Activated CD4-positive, alpha-beta T cell treated with anti-CD3 and anti-CD28 coated beads for 36 hours (primary cell): ENCODE measurements around the gene AGFG1. TPM values are rescaled to one million over a fixed set of nuclear protein-coding genes. Genes with fewer than 3 reads are reported as not detected.
"Not testable (repeated sequence)": the region's sequence is repeated elsewhere in the genome, so short reads cannot be mapped to it uniquely, and the experiment has no call there.

Source experiments
- ATAC-seq: fragments of 200-7000 bp; cut with Tn5 transposase; one replicate; pipeline ENCODE4 v1.10.0; 2021; ENCODE audit warnings: mild to moderate bottlenecking, moderate library complexity
- CTCF ChIA-PET: fragments of 350-600 bp; sonication (Branson Sonifier 250); formaldehyde crosslinking; loops from one replicate; lab custom pipeline; 2021; ENCODE audit warnings: antibody characterized with exemption; lab: Charles Lee
- POLR2A ChIA-PET: fragments of 350-600 bp; sonication (Branson Sonifier 250); formaldehyde crosslinking; loops from one replicate; lab custom pipeline; 2021; ENCODE audit warnings: antibody characterized with exemption, inconsistent platforms; lab: Charles Lee
- DNase-seq: peaks from one replicate; pipeline ENCODE4 v3.0.0-alpha.2; 2020
- H3K27ac Mint-ChIP-seq: one replicate; pipeline ENCODE4 v1.8.0; 2021; ENCODE audit warnings: mixed read lengths
- H3K27me3 Mint-ChIP-seq: one replicate; pipeline ENCODE4 v1.8.0; 2021; ENCODE audit warnings: mixed read lengths
- H3K36me3 Mint-ChIP-seq: one replicate; pipeline ENCODE4 v1.8.0; 2021; ENCODE audit warnings: low read depth, mixed read lengths
- H3K4me1 Mint-ChIP-seq: one replicate; pipeline ENCODE4 v1.8.0; 2021; ENCODE audit warnings: mixed read lengths
- H3K4me3 Mint-ChIP-seq: one replicate; pipeline ENCODE4 v1.8.0; 2021; ENCODE audit warnings: mild to moderate bottlenecking, moderate library complexity, mixed read lengths
- H3K9me3 Mint-ChIP-seq: one replicate; pipeline ENCODE4 v1.8.0; 2021; ENCODE audit warnings: low read depth, mixed read lengths
- intact Hi-C, 2 experiments: fragments of 100-400 bp; cut with DNase I in 1 of 2; cut with micrococcal nuclease in 1 of 2; formaldehyde crosslinking; loops; one replicate each; pipeline versions ENCODE4 v1.14.2 to v1.15.1; 2022 to 2024; cut with DNase I, micrococcal nuclease
- total RNA-seq, 2 experiments: library from RNA; stranded (reverse); gene quantifications; one replicate each; pipeline ENCODE4 v1.2.3, GENCODE V29; 2021

The AGFG1 gene
- total RNA-seq, 2 experiments from 2014 or later = 158 to 214 TPM

DNA sequence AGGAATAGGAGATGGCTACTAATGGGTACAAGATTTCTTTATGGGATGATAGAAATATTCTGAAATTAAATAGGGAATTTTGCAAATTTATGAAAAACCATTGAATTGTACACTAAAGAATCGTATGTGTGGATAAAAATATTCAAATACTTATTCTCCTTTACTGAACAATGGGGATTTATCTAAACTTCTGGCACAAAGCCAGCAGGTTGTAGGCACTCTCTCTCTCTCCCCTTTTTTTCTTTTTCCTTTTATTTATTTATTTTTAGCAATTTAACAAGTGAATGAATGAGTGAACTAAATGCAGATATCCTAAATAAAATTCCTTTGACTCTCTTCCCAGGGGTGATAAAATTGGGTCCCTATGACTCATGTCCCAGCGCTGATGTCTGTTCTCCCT is 104.9 kb downstream of the AGFG1 start:
- POLR2A ChIA-PET = no interaction called here
- Mint-ChIP-seq H3K4me1 (no peaks in the 10 kb centered on the region), H3K27ac (no peak overlapping the region), H3K9me3 (no peaks in the 10 kb centered on the region), H3K27me3 (peaks cover 15% of the 10 kb centered on the region), H3K36me3 (no peaks in the 10 kb centered on the region), H3K4me3 (no peak overlapping the region)
- CTCF ChIA-PET = interaction anchor here (1.0 kb wide), 1 partner anchor 30 kb away, joined by 3 read pairs; no protein-coding TSS in a partner anchor
- ATAC-seq = no peak
- intact Hi-C loops = loop anchor here in 1 of 2 experiments (5.0 kb wide), 1 partner anchor 170 kb away; no protein-coding TSS in a partner anchor
- DNase-seq = no peak

DNA sequence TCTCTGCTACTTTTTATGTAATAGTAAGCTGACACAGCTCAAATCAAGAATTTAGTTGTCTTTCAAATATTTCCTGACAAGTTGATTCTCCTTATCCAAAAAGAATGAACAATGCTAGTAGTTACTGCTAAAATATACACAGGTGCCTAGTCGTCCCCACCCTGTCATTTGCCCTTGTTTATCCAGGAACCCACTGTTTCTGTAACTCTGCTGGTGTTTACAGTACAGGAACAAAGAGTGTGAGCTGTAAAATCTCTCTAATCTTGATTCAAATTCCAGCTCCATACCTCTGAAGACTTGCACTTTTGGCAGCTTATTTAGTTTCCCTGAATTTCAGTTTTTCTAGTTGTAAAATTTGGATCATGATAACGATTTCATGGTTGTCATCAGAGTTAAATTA is 105.6 kb downstream of the AGFG1 start:
- no peak for DNase-seq
- H3K4me1 Mint-ChIP-seq = no peaks in the 10 kb centered on the region
- no peak for ATAC-seq
- ChIA-PET CTCF (interaction anchor here (1.0 kb wide), 1 partner anchor 31 kb away, joined by 3 read pairs; no protein-coding TSS in a partner anchor), POLR2A (no interaction called here)
- intact Hi-C loops = loop anchor here in 1 of 2 experiments (5.0 kb wide), 1 partner anchor 170 kb away; no protein-coding TSS in a partner anchor
- H3K9me3 Mint-ChIP-seq = peaks cover 7% of the 10 kb centered on the region
- peaks cover 22% of the 10 kb centered on the region for H3K27me3 Mint-ChIP-seq
- H3K4me3 Mint-ChIP-seq = no peak overlapping the region
- peaks cover 2% of the 10 kb centered on the region for H3K36me3 Mint-ChIP-seq
- H3K27ac Mint-ChIP-seq = no peak overlapping the region

DNA sequence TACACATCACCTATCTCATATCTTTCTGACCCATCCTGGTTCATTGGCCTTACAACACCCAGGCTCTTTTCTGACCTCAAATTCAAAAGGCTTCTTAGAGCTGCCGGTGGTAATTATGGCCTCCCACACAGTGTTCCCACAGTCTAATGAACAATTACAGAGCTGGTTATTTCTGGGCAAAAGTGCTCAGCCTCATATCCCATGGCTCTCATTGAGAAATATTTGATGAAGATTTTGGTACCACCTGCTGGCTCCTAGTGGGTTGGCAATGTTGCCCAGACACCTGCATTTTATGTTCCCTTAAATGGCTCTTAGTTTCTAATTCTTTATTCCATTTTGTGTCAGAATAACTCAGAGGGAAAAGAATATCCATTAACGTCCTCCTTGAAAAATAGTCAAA is 106.7 kb downstream of the AGFG1 start:
- ChIA-PET CTCF (no interaction called here), POLR2A (no interaction called here)
- Mint-ChIP-seq H3K9me3 (peaks cover 11% of the 10 kb centered on the region), H3K36me3 (peaks cover 6% of the 10 kb centered on the region), H3K27me3 (peaks cover 22% of the 10 kb centered on the region), H3K4me3 (no peak overlapping the region), H3K4me1 (no peaks in the 10 kb centered on the region), H3K27ac (no peak overlapping the region)
- ATAC-seq (no peak), DNase-seq (no peak)
- intact Hi-C loops = loop anchor here in 1 of 2 experiments (5.0 kb wide), 1 partner anchor 171 kb away; no protein-coding TSS in a partner anchor

DNA sequence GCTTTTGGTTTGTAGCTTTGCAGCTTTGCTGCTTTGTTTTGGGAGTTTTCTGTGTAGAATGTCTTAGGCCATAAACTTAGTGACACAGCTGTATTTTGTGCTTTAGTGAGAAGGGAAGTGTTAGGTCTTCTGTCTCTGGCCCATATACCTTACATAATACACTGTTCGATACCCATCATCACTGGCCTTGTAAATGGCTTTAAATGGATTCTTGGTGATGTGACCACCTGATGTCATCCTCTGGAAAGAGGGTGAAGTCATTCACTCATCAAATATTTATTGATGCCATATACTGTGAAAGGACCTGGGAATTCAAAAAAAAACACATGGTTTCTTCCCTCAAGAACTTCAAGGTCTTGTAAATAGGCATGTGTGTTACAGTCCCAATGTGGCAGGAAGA is 107.8 kb downstream of the AGFG1 start:
- H3K9me3 Mint-ChIP-seq = peaks cover 13% of the 10 kb centered on the region
- H3K4me3 Mint-ChIP-seq = no peak overlapping the region
- ChIA-PET POLR2A (no interaction called here), CTCF (interaction anchor here (0.6 to 1.7 kb wide), 3 partner anchors 9 to 1995 kb away, joined by 3 to 4 read pairs (median 3); no protein-coding TSS in a partner anchor)
- peaks cover 6% of the 10 kb centered on the region for H3K36me3 Mint-ChIP-seq
- intact Hi-C loops = loop anchor here in 1 of 2 experiments (5.0 kb wide), 1 partner anchor 172 kb away; no protein-coding TSS in a partner anchor
- no peak overlapping the region for H3K27ac Mint-ChIP-seq
- H3K27me3 Mint-ChIP-seq = peaks cover 22% of the 10 kb centered on the region
- ATAC-seq = no peak
- no peaks in the 10 kb centered on the region for H3K4me1 Mint-ChIP-seq
- DNase-seq = no peak

DNA sequence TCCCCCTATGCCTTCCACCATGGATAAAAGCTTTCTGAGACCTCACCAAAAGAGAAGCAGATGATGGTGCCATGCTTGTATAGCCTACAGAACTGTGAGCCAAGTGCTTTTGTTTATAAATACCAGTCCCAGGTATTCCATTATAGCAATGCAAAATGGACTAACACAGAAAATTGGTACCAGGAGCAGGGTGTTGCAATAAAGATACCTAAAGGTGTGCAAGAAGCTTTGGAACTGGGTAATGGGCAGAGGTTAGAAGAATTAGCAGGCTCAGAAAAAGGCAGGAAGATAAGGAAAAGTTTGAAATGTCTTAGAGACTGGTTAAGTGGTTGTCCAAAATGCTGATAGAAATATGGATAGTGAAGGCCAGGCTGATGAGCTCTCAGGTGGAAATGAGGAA is 110.4 kb downstream of the AGFG1 start:
- intact Hi-C loops = no loop called here
- H3K4me1 Mint-ChIP-seq = no peaks in the 10 kb centered on the region
- ChIA-PET CTCF (interaction anchor here (1.6 kb wide), 1 partner anchor 15 kb away, joined by 5 read pairs; no protein-coding TSS in a partner anchor), POLR2A (no interaction called here)
- DNase-seq (no peak), ATAC-seq (no peak)
- no peak overlapping the region for H3K4me3 Mint-ChIP-seq
- peaks cover 6% of the 10 kb centered on the region for H3K36me3 Mint-ChIP-seq
- H3K27ac Mint-ChIP-seq = no peak overlapping the region
- peaks cover 13% of the 10 kb centered on the region for H3K9me3 Mint-ChIP-seq
- peaks cover 17% of the 10 kb centered on the region for H3K27me3 Mint-ChIP-seq

DNA sequence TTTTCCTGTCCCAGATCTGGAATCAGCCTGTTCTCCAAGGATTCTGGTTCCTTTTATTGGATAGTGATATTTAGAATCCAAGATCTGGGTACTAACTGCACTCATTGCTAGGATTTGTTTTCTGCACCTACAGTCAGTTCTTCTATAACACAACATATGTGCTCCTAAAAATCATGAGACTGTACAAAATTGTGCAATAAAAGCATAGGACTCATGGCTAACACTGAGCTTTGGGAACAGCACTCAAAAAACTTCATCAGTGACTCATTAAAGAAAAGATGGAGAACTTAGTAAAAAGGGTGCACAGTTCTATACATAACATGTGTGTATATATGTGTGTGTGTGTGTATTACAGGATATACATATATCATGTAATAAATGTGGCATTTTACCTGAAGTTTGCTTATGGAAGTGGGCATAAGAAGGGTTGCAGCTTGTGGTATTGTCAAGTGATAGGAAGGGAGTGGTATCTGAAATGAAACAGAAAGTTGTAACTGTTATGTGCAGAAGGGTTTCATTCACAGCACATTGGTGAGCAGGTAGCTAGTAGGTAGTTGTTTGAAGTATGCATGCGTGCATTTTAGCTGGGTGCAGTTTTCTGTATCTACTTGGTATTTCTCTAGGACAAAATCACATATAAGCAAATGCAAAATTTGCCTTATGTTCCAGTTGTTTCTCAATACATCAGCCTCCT is 120.9 kb downstream of the AGFG1 start:
- ChIA-PET CTCF (no interaction called here), POLR2A (no interaction called here)
- DNase-seq = no peak
- Mint-ChIP-seq H3K9me3 (peaks cover 4% of the 10 kb centered on the region), H3K36me3 (no peaks in the 10 kb centered on the region), H3K4me1 (peaks cover 3% of the 10 kb centered on the region), H3K27me3 (peaks cover 31% of the 10 kb centered on the region), H3K27ac (no peak overlapping the region), H3K4me3 (no peak overlapping the region)
- intact Hi-C loops = no loop called here
- no peak for ATAC-seq

DNA sequence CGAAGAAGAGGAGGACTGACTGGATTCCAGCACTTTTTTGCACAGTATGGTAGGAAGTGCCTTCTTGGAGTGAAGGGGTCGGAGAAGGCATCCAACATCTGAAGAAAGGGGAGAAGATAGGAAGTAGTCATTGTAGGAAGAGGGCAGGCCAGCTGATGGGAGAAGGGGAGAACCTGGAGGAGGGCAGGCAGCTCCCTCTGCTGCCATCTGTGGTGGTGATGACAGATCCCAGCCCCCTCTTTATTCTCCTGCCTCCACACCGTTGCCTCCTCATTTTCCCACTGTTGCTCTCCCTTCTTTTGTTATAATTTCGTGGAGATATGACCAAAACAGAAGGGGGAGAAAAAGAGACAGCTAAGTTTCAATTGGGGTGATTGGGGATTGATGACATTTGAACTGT is 123.8 kb downstream of the AGFG1 start:
- ChIA-PET CTCF (no interaction called here), POLR2A (no interaction called here)
- Mint-ChIP-seq H3K9me3 (no peaks in the 10 kb centered on the region), H3K27ac (no peak overlapping the region), H3K36me3 (no peaks in the 10 kb centered on the region), H3K4me3 (no peak overlapping the region), H3K27me3 (peaks cover 19% of the 10 kb centered on the region), H3K4me1 (peaks cover 3% of the 10 kb centered on the region)
- no peak for DNase-seq
- ATAC-seq = no peak
- intact Hi-C loops = no loop called here

DNA sequence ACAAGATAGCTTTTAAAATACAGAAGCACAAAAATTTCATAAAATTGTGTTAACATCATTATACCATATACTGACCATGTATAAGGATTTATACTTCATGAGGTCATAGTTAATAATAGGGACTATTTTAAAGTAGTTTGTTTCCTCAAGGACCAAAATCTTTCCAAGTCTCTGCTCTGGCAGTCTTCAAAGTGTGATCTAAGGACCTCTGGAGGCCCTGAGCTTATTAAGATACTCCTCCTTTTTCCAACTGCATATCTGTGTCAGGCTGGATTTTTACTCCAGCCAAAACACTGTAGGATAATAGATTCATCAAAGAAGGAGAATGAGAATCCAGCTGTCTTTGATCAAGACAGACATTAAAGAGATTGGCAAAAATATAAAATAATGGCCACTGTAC is 125.1 kb downstream of the AGFG1 start:
- H3K27ac Mint-ChIP-seq = no peak overlapping the region
- DNase-seq (no peak), ATAC-seq (no peak)
- H3K4me3 Mint-ChIP-seq = no peak overlapping the region
- peaks cover 3% of the 10 kb centered on the region for H3K4me1 Mint-ChIP-seq
- no peaks in the 10 kb centered on the region for H3K36me3 Mint-ChIP-seq
- H3K27me3 Mint-ChIP-seq = peaks cover 20% of the 10 kb centered on the region
- ChIA-PET CTCF (no interaction called here), POLR2A (no interaction called here)
- H3K9me3 Mint-ChIP-seq = no peaks in the 10 kb centered on the region
- intact Hi-C loops = no loop called here

DNA sequence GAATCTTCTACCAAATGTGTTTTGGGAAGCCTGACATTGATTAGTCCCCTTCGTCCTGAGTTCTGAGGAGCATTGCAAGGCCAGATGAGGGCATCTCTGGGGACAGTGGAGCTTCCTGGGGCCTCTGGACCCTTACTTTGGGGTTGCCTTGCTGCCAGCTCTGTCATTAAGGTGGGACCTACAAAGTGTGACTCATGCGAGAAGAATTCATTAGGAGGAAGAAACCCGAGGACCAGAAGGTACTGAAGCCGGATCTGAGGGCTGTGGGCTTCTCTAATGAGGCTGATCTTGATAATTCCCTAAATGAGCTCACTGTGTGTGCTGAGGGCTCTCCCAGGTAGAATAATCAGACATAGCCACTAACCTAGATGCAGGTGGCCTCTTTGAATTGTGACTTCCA is 126.0 kb downstream of the AGFG1 start:
- no peak for DNase-seq
- no peak overlapping the region for H3K4me3 Mint-ChIP-seq
- CTCF ChIA-PET = interaction anchor here (1.0 kb wide), 1 partner anchor 52 kb away, joined by 3 read pairs; no protein-coding TSS in a partner anchor
- H3K36me3 Mint-ChIP-seq = no peaks in the 10 kb centered on the region
- no peak for ATAC-seq
- no peak overlapping the region for H3K27ac Mint-ChIP-seq
- POLR2A ChIA-PET = no interaction called here
- intact Hi-C loops = no loop called here
- peaks cover 1% of the 10 kb centered on the region for H3K4me1 Mint-ChIP-seq
- peaks cover 17% of the 10 kb centered on the region for H3K27me3 Mint-ChIP-seq
- no peaks in the 10 kb centered on the region for H3K9me3 Mint-ChIP-seq

DNA sequence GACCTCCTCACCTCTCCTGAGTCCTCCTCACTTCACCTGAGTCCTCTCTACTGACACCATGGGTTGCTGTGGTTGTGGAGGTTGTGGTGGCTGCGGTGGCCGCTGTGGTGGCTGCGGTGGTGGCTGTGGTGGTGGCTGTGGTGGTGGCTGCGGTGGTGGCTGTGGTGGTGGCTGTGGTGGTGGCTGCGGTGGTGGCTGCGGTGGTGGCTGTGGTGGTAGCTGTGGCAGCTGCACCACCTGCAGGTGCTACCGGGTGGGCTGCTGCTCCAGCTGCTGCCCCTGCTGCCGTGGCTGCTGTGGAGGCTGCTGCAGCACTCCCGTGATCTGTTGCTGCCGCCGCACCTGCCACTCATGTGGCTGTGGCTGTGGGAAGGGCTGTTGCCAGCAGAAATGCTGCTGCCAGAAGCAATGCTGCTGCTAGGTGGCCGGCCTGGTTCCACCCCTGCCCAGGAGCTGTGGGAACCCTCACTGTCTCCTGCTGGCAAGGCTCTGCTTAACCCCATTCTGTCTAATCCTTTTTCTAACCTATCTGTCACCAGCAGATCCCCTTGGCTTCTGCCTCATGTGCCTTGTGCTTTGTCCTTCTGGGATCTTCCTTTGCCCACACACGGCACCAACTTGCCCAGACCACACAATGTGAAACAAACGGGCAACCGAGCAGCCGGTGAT is 127.0 kb downstream of the AGFG1 start, which contains the start of gene SCYGR2:
SCYGR2 (plus strand) TSS at position 59 of the 669 bp plus-strand sequence; CDS start at position 59, 0 bp downstream.
- H3K9me3 Mint-ChIP-seq, H3K4me1 Mint-ChIP-seq, ATAC-seq, H3K36me3 Mint-ChIP-seq, DNase-seq, POLR2A ChIA-PET, CTCF ChIA-PET, H3K4me3 Mint-ChIP-seq, H3K27ac Mint-ChIP-seq, intact Hi-C loops: not testable (repeated sequence)
- peaks cover 16% of the 10 kb centered on the region for H3K27me3 Mint-ChIP-seq

DNA sequence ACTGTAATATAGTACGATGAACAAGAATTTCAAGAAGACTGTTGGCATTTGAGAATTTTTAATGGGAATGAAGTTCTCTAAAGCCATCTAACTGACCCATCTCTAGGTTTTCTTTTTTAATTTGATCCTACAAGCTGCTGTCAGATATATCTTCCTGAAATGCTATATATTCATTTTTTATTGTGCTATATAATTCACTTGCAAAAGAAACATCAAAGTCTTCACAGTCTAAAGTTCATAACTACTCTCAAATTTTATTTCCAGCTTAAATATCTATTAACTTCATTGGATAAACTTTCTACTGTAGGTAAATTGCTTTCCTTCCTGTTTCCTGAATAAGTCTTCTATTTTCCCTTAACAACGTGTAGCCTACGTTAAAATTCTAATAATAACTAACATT is 130.4 kb downstream of the AGFG1 start:
- Mint-ChIP-seq H3K36me3 (no peaks in the 10 kb centered on the region), H3K27ac (no peak overlapping the region), H3K4me1 (no peaks in the 10 kb centered on the region), H3K9me3 (no peaks in the 10 kb centered on the region), H3K4me3 (no peak overlapping the region), H3K27me3 (peaks cover 13% of the 10 kb centered on the region)
- POLR2A ChIA-PET = no interaction called here
- no peak for DNase-seq
- ATAC-seq = no peak
- CTCF ChIA-PET = no interaction called here
- intact Hi-C loops = no loop called here
